Fibroblast of skin of right quadriceps (primary cell): Measurements from ENCODE around the gene SAFB.
"Not testable (repeated sequence)": the region's sequence is repeated elsewhere in the genome, so short reads cannot be mapped to it uniquely, and the experiment has no call there.

Experiments
- DNase-seq: peaks from one replicate; pipeline ENCODE4 v3.0.0-alpha.2; 2013

The SAFB gene

DNA sequence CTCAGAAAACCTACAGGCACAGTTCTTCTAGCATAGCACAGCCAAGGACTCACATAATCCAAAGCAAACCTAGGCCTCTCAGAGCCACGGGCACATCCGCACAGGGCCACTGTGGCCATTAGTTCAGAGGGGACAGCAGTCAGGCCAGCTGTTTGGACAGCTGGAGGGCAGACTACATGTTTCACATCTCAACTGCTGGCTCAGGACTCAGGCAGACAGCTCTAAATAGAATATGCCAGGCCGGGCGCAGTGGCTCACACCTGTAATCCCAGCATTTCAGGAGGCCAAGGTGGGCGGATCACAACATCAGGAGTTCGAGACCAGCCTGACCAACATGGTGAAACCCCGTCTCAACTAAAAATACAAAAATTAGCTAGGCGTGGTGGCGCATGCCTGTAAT is 27.1 kb upstream of the SAFB start:
- DNase-seq, result no peak

DNA sequence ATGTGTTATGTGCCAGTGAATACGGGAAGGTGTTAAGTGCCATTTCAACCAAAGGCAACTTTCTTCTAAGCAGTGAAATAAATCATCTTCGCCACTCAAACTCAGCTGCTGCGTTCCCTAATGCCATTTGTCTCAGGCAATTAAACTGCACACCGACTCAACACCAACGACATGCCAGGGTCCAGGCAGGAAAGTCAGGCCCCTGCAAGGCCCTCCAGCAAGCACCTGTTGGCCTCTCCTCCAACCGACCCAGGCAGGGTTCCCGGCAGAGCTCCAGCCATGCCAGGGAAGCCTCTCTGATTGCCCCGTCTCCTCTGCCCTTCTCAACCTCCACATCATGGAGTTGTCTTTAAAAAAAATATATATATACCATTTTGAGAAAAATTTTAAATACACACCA is 22.1 kb upstream of the SAFB start:
- DNase-seq, result no peak

DNA sequence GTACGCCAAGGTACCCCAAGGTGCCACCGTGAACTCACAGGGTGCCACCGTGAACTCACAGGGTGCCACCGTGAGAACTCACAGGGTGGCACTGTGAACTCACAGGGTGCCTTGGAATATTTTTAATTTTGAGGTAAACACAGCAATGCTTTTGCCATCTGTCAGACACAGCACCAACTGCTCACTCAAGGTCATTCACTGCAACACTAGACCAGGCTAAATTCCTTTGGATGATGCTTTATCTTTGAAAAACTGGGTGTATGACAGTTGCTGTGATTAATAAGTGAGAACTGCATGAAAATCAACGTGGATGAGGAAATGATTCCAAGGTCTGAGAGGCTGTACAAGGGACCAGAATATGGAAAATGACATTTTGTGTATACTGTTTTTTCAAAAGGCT is 19.3 kb upstream of the SAFB start:
- DNase-seq, result no peak

DNA sequence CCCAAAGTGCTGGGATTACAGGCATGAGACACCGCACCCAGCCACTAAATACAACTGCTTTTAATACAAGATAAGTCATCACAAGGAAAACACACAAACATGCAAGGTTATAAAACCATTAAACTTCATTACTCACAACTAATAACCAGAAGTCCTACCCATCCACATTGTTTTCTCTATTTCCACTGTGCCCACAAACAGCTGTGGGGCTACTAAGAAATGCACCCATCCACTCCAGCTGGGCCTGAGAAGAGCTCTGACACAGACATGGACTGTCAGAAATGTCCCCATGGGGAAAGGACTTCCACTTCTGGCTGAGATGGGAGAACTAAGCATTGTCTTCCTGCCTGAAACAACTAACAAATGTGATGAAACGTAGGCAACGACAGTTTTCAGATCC is 17.5 kb upstream of the SAFB start:
- DNase-seq, result no peak

DNA sequence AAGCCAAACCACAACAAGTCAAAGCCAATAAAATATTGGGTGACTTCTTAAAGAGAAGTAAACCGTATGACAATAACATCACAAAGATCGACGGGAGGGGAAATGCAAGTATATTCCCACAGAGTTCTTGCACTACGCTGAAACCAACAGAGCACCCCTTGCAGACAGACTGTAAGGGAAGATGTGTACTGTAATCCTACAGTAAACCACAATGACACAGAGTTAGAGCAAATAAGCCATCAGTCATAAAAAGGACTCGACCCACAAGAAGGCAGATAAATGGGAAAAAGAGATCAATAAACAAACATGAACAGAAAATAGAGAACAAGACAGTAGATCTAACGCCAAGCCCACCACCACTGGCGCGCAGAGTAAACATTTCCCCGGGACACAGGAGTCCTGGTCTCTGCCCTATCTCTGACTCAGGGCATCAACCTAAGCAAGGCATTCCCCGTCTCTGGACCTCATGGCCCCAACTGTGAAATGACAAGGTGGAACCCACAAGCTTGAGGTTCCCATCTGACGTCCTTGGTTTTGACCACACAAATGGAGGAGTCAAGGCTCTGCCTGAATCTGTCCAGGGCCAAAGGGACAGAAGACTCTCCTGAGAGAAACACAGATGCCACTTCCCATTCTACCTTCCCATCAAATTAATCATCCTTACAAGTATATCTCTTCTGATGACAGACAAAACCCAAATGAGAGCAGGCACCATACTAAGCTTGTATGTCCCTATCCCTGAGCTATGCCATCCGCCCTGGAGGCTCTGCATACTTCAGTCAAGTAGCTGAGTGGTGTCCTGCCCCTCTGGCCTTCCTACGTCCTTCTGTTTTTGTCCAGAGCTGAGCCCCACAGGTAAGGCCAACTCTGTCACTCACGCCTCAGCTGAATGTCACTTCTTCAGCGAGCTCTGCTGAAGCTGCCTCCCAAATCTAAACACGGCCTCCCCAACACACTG is 15.3 kb upstream of the SAFB start:
- no peak for DNase-seq

DNA sequence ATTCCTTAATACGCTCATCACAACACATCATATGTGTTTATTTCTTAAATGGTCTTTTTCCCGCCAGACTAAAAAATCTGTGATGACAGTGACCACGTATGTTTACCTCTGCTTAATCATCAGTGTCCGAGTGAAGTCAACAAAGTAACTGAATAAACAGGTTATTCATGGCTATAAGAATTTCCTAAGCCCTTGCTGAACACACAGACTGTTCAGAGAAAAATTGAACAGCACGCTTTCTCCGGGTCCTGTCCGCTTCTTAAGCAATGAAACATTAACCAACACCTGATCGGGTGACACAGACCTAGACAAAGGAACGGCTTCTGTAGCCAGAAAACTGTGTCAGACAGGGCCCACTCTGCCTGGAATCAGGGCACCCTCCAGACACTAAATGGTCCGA is 14.6 kb upstream of the SAFB start:
- DNase-seq, result no peak

DNA sequence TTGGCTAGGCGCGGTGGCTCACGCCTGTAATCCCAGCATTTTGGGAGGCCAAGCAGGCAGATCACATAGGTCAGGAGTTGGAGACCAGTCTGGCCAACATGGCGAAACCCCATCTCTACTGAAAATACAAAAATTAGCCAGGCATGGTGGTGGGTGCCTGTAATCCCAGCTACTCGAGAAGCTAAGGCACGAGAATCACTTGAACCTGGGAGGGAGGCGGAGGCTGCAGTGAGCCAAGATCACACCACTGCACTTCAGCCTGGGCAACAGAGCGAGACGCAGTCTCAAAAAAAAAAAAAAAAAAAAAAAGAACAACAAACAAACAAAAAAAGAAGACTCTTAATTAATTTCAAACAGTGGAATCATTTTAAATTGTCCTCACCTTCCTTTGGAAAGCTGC is 14.1 kb upstream of the SAFB start:
- not testable (repeated sequence) for DNase-seq

DNA sequence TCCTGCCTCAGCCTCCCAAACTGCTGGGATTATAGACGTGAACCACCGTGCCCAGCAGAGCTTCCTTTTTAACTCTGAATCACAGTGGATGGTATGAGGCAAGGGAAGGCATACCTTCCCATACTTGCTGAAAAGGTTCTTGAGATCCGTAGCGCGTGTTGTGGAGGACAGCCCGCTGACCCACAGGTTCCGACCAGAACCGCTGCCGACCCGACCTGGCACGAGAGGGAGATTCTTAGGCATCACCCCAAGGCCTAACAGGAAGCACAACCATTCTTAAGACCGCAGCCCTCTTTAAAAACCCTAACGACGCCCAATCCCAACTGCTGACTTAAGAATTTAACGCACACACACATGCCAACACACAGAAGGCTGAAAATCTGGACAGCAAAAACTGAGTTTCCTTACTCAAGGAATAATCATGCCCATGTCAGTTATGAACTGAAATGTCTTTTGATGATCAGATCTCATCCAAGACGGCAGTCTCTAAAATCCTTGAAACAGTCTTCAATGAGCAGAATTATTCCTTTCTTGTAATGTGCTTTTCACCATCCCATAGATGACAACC is 12.9 kb upstream of the SAFB start:
- no peak for DNase-seq

DNA sequence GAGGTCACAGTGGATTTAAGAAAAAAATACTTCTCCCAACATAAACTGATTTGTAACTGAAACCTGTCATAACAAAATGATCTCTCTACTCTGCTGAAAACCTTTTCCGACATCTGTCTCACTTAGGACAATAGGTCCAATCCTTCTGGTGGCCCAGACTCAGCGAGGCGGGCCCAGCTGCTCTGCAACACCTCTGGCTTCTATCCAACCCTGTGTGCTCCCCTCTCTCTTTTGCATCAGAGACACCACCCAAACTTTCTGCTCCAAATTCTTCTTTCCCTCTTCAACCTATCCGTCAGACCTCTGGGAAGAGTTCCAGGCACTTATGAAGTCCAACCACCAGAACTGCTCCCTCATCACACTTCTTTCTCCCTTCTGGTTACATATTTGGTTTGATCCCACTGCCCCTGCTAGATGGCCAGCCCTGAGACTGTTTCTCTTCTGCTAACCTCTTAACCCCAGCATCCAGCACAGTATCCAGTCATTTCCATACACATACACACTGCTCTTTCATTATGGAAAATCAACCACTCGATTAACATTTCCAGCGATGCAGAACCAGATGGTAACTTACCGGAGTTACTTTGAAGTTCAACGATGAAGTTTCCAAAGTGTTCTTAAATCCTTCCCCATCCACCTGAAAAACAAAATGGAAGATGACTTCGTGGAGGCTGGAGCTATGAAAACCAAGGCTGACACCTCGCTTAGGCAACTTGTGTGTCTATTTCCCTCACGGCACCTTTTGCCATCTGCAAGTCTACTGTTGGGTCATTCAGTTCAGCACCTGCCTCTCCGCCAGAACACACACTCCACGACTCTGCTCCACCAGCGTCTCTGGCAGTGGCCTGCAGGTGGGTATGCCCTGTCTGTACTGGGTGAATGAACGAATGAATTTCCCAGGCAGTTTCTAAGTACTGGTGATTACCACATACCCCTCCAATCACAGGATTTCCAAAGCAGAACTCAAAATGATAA is 9.7 kb upstream of the SAFB start:
- no peak for DNase-seq

DNA sequence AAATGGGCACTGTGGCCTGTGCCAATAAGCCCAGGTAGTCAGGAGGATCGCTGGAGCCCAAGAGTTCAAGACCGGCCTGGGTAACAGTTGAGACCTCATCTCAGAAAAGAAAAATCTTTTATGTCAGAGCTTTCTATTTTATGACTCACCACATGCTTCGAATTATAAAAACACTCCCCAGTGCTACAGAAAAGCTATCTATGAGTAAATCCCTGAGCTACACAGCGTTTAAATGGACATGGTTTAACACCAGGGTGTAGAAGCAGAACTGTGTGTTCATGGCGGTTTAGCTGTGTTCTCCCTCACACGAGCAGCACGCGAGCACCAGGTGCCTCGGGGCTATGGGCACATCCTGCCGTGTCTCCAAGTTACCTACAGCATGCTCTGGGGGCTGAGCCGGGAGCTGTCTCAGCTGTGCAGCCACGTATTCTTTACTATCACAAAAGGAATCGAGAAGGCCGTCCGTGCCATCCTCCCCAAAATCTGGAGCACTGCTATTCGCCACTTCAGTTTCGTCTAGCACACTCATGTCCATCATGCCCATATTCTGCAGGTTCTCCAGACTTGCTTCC is 7.0 kb upstream of the SAFB start:
- DNase-seq, result peak; percentile 43

DNA sequence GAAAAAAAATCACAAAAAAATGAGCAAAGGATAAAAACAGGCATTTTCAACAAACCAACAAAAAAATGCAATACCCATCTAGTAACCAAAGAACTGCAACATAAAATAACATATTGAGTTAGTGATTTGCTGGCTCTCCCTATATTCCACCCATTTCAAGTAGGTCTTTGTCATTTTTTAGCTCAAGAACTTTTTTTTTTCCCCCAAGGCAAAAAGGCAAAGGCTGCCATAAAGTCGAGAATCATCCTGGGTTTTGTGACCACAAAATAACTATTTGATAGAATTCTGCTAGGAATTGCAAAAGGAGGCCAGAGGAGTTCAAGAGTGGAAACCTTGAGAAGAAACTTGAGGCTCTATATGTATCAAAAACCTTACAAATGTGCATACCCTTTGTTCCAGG is 5.8 kb upstream of the SAFB start:
- no peak for DNase-seq

DNA sequence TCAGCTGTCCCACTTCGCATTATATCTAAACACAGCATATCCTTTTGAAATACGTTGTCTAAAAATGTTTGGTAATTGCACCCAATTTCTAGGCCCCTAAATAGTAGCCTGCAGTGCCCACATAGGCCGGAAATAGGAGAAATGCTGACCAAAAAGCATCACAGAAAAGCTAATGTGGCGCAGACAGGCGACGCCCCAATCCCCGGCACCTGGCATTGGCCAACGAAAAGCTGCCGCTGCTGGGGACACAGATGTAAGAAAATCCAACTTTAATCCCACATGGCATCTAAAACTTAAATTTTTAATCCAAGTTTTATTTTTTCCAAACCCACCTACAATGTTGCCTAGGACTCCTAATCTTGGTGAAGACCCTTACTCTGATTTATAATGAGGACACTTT is 4.3 kb upstream of the SAFB start:
- no peak for DNase-seq

DNA sequence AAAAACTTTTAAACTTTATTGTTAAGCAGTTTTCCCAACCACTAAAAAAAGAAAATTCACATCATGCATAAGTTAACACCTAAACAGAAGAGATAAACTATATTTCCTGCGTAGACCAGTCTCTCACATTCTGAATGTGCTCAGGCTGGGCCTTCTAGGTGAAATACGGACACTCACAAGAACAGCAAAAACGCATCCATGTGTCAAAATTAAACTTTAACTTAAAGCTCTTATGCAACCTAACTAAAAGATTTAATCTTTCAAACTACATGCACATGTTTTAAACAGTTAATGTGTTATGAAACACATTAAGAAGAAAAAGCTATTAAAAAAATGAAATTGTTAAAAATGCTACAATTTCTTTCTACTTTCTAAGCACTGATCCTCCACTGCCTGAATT is 2.9 kb upstream of the SAFB start:
- DNase-seq, result no peak

DNA sequence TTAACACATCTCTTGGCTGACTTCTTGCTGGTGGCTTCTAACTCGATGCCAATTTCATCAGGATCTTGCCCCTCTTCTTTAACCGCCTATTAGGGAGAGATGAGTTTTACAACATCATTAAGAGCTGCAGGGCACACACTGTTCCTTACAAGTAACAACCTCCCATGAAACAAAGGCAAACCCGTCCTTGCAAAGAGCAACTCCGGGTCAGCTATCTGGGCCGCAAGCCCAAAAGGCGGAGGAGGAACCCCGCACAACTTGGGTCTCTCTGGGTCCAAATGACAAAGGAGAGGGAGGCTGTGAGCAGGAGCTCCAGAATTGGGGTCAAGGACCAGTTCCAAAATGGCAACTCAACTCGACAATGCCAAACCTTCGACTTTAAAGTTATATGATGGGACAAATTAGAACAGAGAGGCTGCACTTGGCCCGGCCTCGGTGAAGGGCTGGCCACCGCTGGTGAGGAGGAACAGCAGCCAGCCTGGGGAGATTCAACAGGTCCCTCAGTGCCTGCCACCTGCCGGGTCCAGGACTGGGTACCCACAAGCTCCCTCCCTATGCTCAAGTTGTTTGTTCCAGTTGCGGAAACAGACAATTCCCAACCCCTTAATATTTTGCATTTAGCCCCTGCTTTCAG is 1.5 kb upstream of the SAFB start:
- DNase-seq, result no peak

DNA sequence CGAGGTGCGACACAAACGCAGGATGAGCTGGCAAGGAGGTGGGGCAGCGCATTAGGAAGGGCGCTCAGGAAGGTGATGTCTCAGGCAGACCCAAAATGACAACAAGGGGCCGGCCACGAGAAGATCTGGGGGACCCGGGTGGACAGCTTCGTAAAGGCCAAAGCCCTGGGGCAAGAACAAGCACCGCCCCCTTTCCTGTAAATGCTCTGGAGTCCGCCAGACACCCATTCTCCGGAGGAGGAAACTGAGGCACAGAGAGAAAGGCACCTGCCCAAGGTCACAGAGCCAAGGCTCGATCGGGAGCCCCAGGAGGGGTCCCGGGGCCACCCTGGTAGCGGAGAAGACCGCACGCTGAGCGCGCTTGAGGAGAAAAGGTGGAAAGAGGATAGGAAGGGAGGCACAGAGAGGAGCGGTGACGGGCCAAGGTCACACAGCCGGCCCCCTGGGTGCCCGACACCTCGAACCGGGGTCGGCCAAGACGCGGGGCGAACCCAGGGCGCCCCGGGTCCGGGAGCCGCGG is 878 bp upstream of the SAFB start:
- no peak for DNase-seq

DNA sequence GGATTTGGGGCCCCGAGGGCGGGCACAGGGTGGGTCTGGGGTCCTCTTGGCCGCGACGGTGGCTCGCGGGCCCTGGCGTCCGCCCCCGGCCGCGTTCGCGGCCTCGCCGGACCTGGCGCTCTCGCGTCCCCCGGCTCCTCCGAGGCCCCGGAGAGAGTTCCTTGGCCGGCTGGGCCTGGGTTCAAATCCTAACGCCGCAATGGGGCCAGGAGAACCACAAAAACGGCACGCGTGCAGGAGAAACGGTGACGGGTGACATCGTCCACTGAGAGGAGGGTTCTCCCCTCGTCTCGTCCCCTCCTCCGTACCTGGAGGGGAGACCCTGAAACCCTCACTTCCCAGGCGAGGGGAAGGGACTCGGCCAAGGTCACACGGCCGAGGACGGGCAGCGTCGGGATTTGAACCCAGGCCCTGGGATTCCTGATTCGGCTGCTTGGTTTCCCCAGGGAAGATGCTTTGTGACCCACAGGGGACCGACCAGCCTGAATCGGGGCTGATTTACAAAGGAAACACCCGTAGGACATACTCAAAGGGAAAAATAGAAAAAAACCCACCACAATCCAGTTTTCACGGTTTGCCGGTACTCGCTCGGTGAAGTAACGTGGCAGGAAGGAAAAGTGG is 624 bp downstream of the SAFB start:
- DNase-seq, result no peak

DNA sequence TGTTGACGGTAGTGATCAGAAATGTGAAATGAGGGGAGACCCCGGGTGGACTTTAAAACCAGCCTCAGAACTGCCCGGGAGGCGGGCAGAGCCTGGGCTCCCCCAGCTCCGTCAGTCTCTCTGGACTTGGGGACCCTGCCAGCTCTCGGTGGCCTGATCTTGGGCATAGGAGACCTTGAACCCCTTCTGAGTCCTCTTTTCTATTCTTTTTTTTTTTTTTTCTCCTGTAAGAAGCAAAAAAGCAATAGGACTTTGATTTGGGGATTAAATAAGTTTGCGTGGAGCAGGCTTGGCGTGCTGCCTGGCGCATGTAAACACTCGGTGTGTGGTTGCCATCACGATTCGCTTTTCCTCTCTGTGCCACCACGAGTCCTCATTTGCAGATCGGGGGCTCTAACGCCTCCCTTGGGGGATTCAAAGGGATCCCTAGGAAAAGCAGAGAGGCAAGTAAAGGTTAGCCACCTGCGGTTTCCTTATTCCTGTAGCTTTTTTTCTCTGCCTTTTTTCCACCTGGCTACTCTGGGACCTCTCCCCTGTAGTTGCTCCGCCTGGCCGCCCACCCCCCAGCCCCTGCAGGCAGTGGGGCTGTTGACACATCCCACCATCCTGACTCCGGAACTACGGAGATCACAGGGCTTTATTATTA is 1.3 kb downstream of the SAFB start:
- peak; percentile 20 for DNase-seq

DNA sequence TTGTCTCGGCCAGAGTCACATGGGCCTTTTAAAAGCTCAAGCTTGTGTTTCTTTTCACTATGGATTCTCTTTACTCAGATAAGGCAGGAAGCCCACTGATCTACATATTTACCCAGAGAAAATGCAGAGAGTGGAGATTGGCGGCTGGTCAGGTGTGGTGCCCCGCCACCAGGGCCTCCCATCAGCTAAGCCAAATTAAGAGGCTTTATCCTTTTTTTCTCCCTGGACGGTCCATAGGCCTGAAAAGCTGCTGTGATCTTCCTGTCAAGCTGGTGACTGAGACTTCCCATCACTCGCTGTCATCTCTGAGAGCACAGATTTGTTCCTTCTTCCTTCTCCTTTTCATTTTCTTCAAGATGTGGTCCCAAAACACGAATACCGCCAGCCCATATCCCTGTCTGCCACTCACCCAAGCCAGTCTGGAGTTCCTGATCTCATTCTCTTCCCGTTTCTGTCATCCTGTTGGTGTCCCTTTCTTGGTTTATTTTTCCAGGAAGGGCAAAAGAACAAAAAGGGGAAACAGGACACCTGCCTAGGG is 1.9 kb downstream of the SAFB start:
- DNase-seq, result no peak

DNA sequence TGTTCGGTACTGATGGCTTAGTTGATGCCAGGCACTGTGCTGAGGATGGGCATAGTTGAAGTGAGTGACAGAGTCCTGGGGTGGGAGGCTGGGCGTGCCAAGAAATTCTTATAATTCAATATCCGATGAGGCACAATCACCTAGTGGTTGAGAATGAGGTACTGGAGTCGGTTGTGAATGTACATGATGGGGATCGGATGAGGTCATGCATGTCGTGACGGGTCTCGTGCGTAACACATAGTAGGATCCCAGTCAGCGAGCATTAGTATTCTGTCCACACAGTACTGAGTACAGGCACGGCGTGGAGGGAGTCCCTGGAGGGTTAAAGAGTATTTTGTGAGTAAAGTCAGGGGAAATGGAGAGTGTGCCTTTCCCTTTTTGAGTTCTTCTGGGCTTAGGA is 2.8 kb downstream of the SAFB start:
- no peak for DNase-seq

DNA sequence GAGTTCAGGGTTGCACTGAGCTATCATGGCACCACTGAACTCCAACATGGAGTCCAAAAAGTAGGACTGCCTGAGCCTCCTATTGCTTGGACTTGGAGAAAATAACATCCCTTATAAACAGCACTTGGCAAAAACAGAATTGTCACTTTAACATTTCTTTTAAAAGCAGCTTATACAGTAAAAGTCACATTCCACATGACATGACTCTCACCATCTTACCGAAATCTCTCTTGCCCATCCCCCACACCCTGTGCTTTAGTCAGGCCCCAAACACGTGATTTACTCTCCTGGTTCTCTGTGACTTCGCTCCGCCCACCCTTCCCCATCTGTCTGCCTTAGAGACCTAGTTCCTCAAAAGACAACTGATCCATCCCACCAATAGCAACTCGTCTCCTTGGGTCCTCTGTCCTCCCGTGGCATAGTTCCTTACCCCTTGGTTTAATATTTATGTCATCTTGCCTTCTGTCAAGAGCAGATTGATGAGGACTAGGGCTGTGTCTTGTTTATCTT is 4.6 kb downstream of the SAFB start:
- peak; percentile 67 for DNase-seq

DNA sequence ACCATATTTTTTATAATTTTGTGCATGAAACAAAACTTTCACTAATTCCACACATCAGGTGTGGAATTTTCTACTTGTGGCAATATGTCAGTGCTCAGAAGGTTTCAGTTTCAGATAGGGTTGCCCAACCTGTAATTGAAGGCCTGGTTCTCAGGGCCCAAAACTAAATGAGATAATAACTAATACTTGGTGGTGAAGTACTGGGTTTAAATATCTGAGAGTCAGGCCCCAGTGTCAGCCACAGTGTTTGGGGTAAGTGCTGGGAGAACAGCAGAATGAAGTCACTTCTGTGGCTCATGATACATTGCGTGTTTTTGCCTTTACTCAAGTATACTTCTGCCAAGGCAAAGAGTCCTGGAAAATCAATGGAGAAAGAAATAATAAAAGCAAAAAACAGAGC is 5.6 kb downstream of the SAFB start:
- no peak for DNase-seq
